LNCAP (cell line): ENCODE measurements around the gene FSTL5.

Source experiments
- TF ChIP-seq, protein P1 (sequence below): fragments of 450-650 bp; IDR thresholded peaks from 2 replicates; pipeline ENCODE4 v1.5.1; 2017; ENCODE audit warnings: mild to moderate bottlenecking

FSTL5 gene

DNA sequence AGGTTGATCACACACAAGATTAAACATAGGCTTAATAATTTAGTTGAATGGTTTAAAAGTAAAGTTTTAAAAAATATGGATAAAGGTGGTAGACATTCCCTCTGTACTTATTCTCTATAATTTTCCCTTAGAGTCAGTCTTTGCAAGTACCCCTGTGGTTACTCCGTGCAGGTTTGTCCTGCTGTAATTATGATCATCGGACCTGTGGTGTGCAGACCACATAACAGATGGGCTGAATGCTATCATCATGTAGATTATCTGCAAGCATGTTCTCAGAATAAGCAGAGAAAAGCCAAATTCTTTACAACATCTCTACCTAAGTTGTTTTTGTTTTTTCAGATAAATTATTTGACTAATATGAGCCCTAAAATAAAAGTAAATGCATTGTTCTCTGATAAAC, 146.8 kb downstream of the FSTL5 start:
- TF ChIP-seq, protein P1, sequence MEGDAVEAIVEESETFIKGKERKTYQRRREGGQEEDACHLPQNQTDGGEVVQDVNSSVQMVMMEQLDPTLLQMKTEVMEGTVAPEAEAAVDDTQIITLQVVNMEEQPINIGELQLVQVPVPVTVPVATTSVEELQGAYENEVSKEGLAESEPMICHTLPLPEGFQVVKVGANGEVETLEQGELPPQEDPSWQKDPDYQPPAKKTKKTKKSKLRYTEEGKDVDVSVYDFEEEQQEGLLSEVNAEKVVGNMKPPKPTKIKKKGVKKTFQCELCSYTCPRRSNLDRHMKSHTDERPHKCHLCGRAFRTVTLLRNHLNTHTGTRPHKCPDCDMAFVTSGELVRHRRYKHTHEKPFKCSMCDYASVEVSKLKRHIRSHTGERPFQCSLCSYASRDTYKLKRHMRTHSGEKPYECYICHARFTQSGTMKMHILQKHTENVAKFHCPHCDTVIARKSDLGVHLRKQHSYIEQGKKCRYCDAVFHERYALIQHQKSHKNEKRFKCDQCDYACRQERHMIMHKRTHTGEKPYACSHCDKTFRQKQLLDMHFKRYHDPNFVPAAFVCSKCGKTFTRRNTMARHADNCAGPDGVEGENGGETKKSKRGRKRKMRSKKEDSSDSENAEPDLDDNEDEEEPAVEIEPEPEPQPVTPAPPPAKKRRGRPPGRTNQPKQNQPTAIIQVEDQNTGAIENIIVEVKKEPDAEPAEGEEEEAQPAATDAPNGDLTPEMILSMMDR: no peak

DNA sequence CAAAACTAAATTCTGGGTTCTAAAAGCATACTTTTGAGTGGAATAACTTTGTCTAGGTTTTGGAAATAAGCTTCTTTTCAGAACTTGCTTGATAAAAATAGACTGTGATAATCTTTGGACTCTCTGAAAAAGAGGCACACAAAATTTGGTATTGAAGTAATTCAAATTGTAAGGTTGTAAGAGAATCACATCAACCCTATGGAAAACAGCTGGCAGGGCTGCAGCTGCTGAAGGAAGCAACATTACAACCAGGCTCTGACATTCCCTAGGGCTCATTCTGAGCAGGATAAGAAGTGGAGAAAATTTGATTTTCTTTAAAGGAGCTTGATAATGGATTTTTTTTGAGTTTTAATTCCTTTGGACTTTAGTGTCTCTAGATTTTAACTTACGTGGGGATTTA, 147.6 kb downstream of the FSTL5 start:
- TF ChIP-seq, protein P1: no peak

DNA sequence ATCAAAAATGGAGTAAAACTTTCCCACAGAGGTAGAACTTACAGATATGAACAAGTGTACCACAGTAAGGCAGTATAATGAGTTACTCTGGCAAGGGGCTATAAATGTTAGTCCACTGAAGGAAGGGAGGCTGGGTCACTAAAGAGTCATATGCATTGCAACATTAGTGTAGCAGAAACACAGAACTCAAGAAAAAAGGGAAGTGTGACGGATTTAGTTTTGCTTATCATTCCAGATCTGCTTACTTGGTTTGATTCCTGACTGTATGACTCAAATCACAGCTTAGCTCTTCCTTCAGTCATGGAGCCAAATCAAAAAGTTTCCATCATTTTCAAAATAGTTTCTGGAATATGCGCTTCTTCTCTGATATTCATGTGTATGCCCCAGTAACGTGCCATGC, 148.7 kb downstream of the FSTL5 start:
- TF ChIP-seq, protein P1: no peak

DNA sequence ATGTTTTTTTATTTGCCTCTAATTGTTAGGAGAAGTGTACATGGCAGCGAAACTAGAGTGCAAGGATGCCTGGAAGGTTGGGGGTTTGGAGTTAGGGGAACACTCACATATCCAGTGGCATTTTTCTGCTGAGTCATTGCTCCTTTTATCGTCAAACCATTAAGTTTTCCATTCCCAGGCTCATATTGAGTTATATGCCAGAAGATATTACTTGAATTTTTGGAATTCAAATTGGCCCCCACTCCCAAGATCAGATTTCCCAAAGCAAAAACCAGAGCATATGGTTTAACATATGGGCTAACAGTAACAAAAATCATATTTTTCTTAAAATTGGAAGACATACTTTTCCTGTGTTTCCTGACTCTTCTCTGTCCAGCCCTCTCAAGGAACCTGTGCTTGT, 152.7 kb downstream of the FSTL5 start:
- TF ChIP-seq, protein P1: no peak

DNA sequence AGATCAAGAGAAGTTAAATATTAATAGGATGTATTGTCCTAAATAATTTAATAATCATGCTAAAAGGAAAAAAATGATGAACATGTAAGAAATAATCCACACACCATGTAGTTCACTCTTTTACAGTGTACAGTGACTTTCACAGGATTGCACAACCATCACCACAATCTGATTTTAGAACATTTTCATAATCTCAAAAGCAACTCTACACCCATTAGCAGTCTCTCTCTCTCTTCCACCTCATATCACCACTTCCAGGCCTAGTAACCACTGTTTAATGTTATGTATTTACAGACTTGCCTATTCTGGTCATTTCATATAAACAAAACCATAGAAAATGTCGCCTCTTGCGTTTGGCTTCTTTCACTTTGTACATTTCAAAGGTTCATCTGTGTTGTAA, 153.4 kb downstream of the FSTL5 start:
- TF ChIP-seq, protein P1: no peak

DNA sequence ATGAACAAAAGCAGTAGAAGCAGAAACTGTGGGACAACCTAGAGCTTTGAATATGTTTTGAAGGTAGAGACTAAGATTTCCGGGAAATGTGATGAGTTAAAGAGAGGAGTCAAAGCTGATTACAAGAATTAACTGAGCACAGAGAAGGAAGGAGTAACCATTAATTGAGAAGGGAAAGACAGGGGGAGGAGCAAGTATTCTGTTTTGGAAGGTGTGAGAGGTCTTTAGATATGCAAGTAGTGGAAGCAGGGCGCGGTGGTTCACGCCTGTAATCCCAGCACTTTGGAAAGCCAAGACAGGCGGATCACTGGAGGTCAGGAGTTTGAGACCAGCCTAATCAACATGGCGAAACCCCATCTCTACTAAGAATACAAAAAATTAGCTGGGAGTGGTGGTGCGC, 171.5 kb downstream of the FSTL5 start:
- TF ChIP-seq, protein P1: no peak

DNA sequence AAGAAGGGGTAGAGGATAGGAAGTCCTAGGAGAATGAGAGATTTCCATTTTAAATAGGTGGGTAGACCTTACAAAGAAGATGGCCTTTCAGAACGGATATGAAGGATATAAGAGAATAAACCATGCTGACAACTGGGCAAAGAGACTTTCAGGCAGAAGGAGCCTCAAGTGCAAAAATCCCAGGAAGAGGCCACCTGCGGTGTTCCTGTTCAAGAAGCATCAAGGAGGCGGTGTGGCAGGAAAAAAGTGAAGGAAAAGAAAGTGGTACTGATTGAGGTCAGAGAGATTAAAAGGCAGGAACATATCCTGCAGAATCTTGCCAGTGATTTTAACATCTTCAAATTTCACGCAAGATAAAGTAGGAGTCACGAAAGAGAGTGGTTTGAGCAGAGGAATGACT, 172.0 kb downstream of the FSTL5 start:
- TF ChIP-seq, protein P1: no peak

DNA sequence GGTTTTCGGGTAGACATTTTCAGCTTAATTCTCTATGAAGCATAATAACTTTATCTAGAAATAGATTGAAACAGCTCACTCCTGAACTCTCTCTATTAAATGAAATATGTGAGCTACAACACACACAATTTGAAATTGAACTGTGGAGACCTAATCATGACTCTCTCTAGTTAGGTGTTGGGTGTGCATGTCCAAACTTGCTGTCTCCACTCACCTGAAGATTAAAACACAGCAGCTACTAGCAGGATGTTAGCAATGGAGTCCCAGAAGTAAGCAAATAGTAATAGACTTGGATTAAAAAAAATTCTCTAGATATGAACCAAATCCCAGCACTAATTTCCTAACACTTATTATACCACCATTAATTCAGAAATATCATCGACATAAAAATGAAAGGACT, 173.1 kb downstream of the FSTL5 start:
- TF ChIP-seq, protein P1: no peak
